ENCODE results near the gene BAHCC1. TPM values are rescaled to one million over a fixed set of nuclear protein-coding genes. Genes with fewer than 3 reads are reported as not detected.
"Not testable (repeated sequence)": the region's sequence is repeated elsewhere in the genome, so short reads cannot be mapped to it uniquely, and the experiment has no call there.

The BAHCC1 gene
- total RNA-seq, 5 donors from 2014 or later (not counting 1 experiment from before 2014, with no cell fraction given), result 0.23 to 0.82 (median 0.33) TPM

DNA sequence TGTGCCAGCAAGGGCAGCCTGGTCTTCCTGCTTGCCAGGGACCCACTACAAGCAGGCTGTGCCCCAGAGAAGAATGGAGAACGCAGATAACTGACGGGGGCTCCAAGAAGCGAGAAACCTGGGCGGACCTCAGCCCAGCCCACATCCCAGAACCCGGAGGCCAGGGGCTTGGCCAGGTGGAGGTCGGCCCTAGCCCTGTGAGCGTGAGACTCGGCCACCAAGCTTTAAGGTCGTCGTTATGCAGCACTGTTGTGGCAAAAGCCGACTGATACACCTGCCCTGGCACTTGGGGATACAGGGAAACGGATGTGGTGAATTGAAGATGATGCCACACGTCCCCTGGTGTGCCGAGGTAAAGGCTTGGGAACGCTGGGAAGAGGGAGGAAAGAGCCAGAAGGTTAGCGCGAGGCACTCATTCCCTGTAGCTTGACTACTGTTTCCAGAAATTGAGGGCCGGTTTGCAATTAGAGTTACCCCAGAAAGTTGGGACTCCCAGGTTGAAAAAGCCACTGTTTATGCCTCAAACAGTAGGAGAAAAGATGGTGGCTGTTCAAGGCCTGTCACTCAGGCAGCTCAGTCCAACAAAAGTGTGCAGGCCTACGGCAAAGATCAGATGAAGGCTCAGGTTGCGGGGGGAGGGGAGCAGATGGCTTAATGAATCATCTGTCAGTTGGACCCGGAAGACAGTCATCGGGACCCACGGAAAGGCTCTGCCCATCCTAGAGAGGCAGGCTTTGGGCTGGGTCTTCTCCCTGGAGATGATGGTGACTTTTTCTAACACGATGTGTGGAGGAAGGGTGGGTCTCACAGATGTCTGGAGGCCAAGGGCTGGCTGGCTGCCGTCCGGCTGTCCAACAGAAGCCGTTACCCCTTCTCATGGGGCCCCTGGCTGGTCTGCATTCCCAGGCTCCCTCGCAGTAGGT lies 45.6 kb upstream of the BAHCC1 start:
- DNase-seq, result no peak
- Histone ChIP-seq H3K27ac (ENCODE audit: low read length) (no peak overlapping the region), H3K27me3 (replicated peaks in 1 of 2; ENCODE audit: control insufficient read depth in 2 of 2, extremely low read depth in 1 of 2, insufficient read depth in 2 of 2, low read length in 1 of 2) (peaks cover 0 to 46% of the 10 kb centered on the region in 2 experiments), H3K36me3 (ENCODE audit: control insufficient read depth in 2 of 2, extremely low read depth in 1 of 2, insufficient read depth in 1 of 2, low read length in 1 of 2) (no peaks in the 10 kb centered on the region), H3K4me1 (ENCODE audit: control insufficient read depth in 1 of 2, extremely low read depth in 1 of 2, insufficient read depth in 2 of 2, low read length in 2 of 2) (peaks cover 3 to 16% of the 10 kb centered on the region in 2 experiments), H3K4me3 (ENCODE audit: control insufficient read depth in 1 of 2, extremely low read depth in 1 of 2, low read length in 1 of 2) (no peak overlapping the region), H3K9me3 (no peaks in the 10 kb centered on the region)
- 85% methylated on average over 26 of the region's 28 CpGs for WGBS (ENCODE audit: insufficient coverage)
- H3K36me3 Mint-ChIP-seq, result no peaks in the 10 kb centered on the region
- H3K4me1 Mint-ChIP-seq, result peaks cover 2 to 4% (median 4%) of the 10 kb centered on the region in 3 donors
- H3K27me3 Mint-ChIP-seq, result peaks cover 8 to 11% of the 10 kb centered on the region in 2 donors
- H3K27ac Mint-ChIP-seq, result no peak overlapping the region
- POLR2A ChIA-PET, result no interaction called here
- CTCF ChIA-PET, result interaction anchor here in 1 of 2 donors (0.6 kb wide), 1 partner anchor 54 kb away, joined by 4 read pairs; the partner anchor contains the start of gene SLC38A10
- H3K4me3 Mint-ChIP-seq, result no peak overlapping the region
- no peaks in the 10 kb centered on the region for H3K9me3 Mint-ChIP-seq
- ATAC-seq (replicated peaks in 1 of 4), result no peak

DNA sequence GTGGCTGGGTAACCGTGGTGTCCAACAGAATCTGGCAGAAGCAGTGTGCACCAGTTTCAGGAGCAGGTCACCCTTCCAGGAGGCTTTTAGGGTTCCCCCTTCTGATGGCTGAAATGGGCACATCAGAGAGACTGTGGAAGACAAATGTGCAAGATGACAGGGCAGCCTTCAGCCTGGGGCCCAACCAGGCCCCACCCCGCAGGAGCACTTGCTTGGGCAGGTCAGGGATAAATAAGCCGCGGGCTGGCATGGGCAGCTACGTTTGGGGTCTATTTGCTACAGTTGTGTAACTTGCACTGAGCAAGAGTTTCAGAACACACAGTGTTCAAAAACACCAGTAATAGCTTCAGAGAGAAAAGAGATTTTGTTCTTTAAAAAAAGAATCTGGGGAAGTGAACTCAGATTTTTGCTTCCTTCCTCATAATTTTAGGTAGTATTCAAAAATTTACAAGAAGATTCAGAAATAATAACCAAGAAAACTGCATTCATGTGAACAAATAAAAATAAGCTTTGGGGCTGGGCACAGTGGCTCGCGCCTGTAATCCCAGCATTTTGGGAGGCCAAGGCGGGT lies 44.9 kb upstream of the BAHCC1 start:
- Mint-ChIP-seq H3K4me3 (no peak overlapping the region), H3K36me3 (no peaks in the 10 kb centered on the region), H3K4me1 (no peaks in the 10 kb centered on the region), H3K27me3 (peaks cover 10 to 11% of the 10 kb centered on the region in 2 donors), H3K9me3 (no peaks in the 10 kb centered on the region), H3K27ac (no peak overlapping the region)
- WGBS (ENCODE audit: insufficient coverage), result 86% methylated on average over 8 of the region's 8 CpGs
- ChIA-PET POLR2A (no interaction called here), CTCF (interaction anchor here in 1 of 2 donors (0.6 kb wide), 1 partner anchor 55 kb away, joined by 4 read pairs; the partner anchor contains the start of gene SLC38A10)
- Histone ChIP-seq H3K27ac (ENCODE audit: low read length) (no peak overlapping the region), H3K4me3 (ENCODE audit: control insufficient read depth in 1 of 2, extremely low read depth in 1 of 2, low read length in 1 of 2) (no peak overlapping the region), H3K9me3 (no peaks in the 10 kb centered on the region), H3K4me1 (ENCODE audit: control insufficient read depth in 1 of 2, extremely low read depth in 1 of 2, insufficient read depth in 2 of 2, low read length in 2 of 2) (peaks cover 0 to 8% of the 10 kb centered on the region in 2 experiments), H3K27me3 (replicated peaks in 1 of 2; ENCODE audit: control insufficient read depth in 2 of 2, extremely low read depth in 1 of 2, insufficient read depth in 2 of 2, low read length in 1 of 2) (peaks cover 0 to 43% of the 10 kb centered on the region in 2 experiments), H3K36me3 (ENCODE audit: control insufficient read depth in 2 of 2, extremely low read depth in 1 of 2, insufficient read depth in 1 of 2, low read length in 1 of 2) (no peaks in the 10 kb centered on the region)
- ATAC-seq (replicated peaks in 1 of 4), result no peak
- DNase-seq, result no peak

DNA sequence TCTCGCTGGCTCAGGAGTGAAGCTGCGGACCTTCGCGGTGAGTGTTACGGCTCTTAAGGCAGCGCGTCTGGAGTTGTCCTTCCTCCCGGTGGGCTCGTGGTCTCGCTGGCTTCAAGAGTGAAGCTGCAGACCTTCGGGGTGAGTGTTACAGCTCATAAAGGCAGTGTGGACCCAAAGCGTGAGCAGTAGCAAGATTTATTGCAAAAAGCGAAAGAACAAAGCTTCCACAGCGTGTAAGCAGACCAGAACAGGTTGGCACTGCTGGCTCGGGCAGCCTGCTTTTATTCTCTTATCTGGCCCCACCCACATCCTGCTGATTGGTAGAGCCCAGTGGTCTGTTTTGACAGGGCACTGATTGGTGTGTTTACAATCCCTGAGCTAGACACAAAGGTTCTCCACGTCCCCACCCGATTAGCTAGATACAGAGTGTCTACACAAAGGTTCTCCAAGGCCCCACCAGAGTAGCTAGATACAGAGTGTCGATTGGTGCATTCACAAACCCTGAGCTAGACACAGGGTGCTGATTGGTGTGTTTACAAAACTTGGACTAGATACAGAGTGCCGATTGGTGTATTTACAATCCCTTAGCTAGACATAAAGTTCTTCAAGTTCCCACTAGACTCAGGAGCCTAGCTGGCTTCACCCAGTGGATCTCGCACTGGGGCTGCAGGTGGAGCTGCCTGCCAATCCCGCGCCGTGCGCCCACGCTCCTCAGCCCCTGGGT lies 43.8 kb upstream of the BAHCC1 start:
- H3K9me3 ChIP-seq, result not testable (repeated sequence)

DNA sequence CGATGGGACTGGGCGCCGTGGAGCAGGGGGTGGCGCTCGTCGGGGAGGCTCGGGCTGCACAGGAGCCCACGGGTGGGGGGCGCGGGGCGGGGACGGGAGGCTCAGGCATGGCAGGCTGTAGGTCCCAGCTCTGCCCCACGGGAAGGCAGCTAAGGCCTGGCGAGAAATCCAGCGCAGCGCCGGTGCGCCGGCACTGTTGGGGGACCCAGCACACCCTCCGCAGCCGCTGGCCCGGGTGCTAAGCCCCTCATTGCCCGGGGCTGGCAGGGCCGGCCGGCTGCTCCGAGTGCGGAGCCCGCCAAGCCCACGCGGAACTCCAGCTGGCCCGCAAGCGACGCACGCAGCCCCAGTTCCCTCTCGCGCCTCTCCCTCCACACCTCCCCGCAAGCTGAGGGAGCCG lies 43.2 kb upstream of the BAHCC1 start:
- peaks cover 0 to 39% of the 10 kb centered on the region in 2 experiments for H3K27me3 ChIP-seq (replicated peaks in 1 of 2; ENCODE audit: control insufficient read depth in 2 of 2, extremely low read depth in 1 of 2, insufficient read depth in 2 of 2, low read length in 1 of 2)
- H3K27ac Mint-ChIP-seq; H3K4me3 ChIP-seq (ENCODE audit: control insufficient read depth in 1 of 2, extremely low read depth in 1 of 2, low read length in 1 of 2); H3K4me3 Mint-ChIP-seq; H3K36me3 Mint-ChIP-seq; ATAC-seq (replicated peaks in 1 of 4); H3K36me3 ChIP-seq (ENCODE audit: control insufficient read depth in 2 of 2, extremely low read depth in 1 of 2, insufficient read depth in 1 of 2, low read length in 1 of 2); DNase-seq; H3K4me1 Mint-ChIP-seq; H3K4me1 ChIP-seq (ENCODE audit: control insufficient read depth in 1 of 2, extremely low read depth in 1 of 2, insufficient read depth in 2 of 2, low read length in 2 of 2); CTCF ChIA-PET; POLR2A ChIA-PET; H3K9me3 Mint-ChIP-seq; H3K27ac ChIP-seq (ENCODE audit: low read length); H3K9me3 ChIP-seq: not testable (repeated sequence)
- peaks cover 11 to 14% of the 10 kb centered on the region in 2 donors for H3K27me3 Mint-ChIP-seq
- WGBS (ENCODE audit: insufficient coverage), result 95% methylated on average over 25 of the region's 38 CpGs

More for the DNA sequence above, 43.8 kb upstream of the BAHCC1 start:
- H3K4me1 ChIP-seq (ENCODE audit: control insufficient read depth in 1 of 2, extremely low read depth in 1 of 2, insufficient read depth in 2 of 2, low read length in 2 of 2); H3K9me3 Mint-ChIP-seq; H3K36me3 ChIP-seq (ENCODE audit: control insufficient read depth in 2 of 2, extremely low read depth in 1 of 2, insufficient read depth in 1 of 2, low read length in 1 of 2); H3K4me3 Mint-ChIP-seq; ATAC-seq (replicated peaks in 1 of 4); CTCF ChIA-PET; H3K27ac ChIP-seq (ENCODE audit: low read length); DNase-seq; H3K27ac Mint-ChIP-seq; POLR2A ChIA-PET; H3K4me1 Mint-ChIP-seq; H3K36me3 Mint-ChIP-seq; H3K4me3 ChIP-seq (ENCODE audit: control insufficient read depth in 1 of 2, extremely low read depth in 1 of 2, low read length in 1 of 2): not testable (repeated sequence)
- peaks cover 0 to 43% of the 10 kb centered on the region in 2 experiments for H3K27me3 ChIP-seq (replicated peaks in 1 of 2; ENCODE audit: control insufficient read depth in 2 of 2, extremely low read depth in 1 of 2, insufficient read depth in 2 of 2, low read length in 1 of 2)
- 92% methylated on average over 17 of the region's 25 CpGs for WGBS (ENCODE audit: insufficient coverage)
- H3K27me3 Mint-ChIP-seq, result peaks cover 11 to 14% of the 10 kb centered on the region in 2 donors

DNA sequence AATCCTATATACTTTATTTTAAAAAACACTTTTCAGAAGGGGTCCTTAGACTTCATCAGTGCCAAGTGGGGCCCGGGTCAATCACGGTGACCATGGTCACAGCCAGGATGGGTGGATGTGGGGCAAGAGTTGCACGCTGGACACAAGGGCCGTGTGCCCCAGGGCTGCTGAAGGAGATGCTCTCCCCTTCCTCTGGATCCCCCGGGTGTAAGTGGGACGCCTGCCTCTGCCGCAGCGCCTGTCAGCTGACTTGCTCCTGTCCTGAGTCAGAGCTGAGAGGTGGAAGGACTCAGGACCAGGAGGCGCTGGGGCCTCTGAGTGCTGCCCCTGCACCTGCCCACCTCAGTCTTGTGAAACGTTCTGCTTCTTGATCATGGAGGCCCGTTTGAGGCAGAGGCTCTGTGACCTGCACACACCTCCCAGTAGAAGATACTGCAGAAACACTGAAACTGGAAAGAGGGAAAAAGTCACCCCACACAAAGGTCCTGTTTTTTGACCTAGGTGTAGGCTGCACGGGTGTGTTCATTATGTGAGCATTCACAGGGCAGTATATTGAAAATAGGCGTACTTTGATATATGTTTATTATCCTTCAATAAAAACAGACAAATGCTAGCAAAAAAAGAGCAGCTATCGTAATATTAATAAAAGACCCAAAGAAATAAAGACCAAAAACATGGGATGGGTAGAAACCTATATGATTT lies 40.9 kb upstream of the BAHCC1 start:
- H3K27me3 Mint-ChIP-seq, result peaks cover 15 to 30% of the 10 kb centered on the region in 2 donors
- POLR2A ChIA-PET, result no interaction called here
- CTCF ChIA-PET, result interaction anchor here in 1 of 2 donors (0.6 kb wide), 1 partner anchor 232 kb away, joined by 4 read pairs; no protein-coding TSS in a partner anchor
- ATAC-seq (replicated peaks in 1 of 4) (no peak), DNase-seq (no peak)
- Histone ChIP-seq H3K36me3 (ENCODE audit: control insufficient read depth in 2 of 2, extremely low read depth in 1 of 2, insufficient read depth in 1 of 2, low read length in 1 of 2) (no peaks in the 10 kb centered on the region), H3K4me3 (ENCODE audit: control insufficient read depth in 1 of 2, extremely low read depth in 1 of 2, low read length in 1 of 2) (no peak overlapping the region), H3K27ac (ENCODE audit: low read length) (no peak overlapping the region), H3K27me3 (replicated peaks in 1 of 2; ENCODE audit: control insufficient read depth in 2 of 2, extremely low read depth in 1 of 2, insufficient read depth in 2 of 2, low read length in 1 of 2) (peaks cover 0 to 39% of the 10 kb centered on the region in 2 experiments), H3K4me1 (ENCODE audit: control insufficient read depth in 1 of 2, extremely low read depth in 1 of 2, insufficient read depth in 2 of 2, low read length in 2 of 2) (peaks cover 0 to 3% of the 10 kb centered on the region in 2 experiments), H3K9me3 (no peaks in the 10 kb centered on the region)
- H3K4me1 Mint-ChIP-seq, result peaks cover 0 to 2% (median 0%) of the 10 kb centered on the region in 3 donors
- H3K9me3 Mint-ChIP-seq, result no peaks in the 10 kb centered on the region
- no peak overlapping the region for H3K27ac Mint-ChIP-seq
- WGBS (ENCODE audit: insufficient coverage), result 69% methylated on average over 3 of the region's 14 CpGs
- no peaks in the 10 kb centered on the region for H3K36me3 Mint-ChIP-seq
- H3K4me3 Mint-ChIP-seq, result no peak overlapping the region

DNA sequence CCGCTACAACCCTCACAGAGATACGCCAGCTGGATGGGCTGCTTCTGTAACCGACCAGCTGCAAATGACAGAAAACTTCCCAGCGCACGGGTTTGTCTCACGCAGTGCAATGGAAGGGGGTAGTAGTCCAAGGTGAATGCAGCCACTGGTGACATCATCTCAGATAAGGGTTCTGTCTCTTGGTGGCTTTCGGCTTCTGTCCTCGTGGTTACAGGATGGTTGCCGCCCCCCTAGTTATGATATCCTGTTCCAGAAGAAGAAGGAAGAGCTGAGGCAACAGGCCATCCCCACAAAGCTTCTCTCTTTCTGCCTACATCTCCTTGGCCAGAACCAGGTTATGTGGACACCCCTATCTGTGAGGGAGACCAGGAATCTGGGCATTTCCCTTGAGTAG lies 40.3 kb upstream of the BAHCC1 start:
- Mint-ChIP-seq H3K9me3 (no peaks in the 10 kb centered on the region), H3K27me3 (peaks cover 12 to 29% of the 10 kb centered on the region in 2 donors), H3K4me3 (no peak overlapping the region), H3K4me1 (peaks cover 0 to 2% (median 0%) of the 10 kb centered on the region in 3 donors), H3K27ac (no peak overlapping the region), H3K36me3 (no peaks in the 10 kb centered on the region)
- WGBS (ENCODE audit: insufficient coverage), result 95% methylated on average over 5 of the region's 9 CpGs
- H3K9me3 ChIP-seq, result no peaks in the 10 kb centered on the region
- H3K4me3 ChIP-seq (ENCODE audit: control insufficient read depth in 1 of 2, extremely low read depth in 1 of 2, low read length in 1 of 2), result no peak overlapping the region
- H3K36me3 ChIP-seq (ENCODE audit: control insufficient read depth in 2 of 2, extremely low read depth in 1 of 2, insufficient read depth in 1 of 2, low read length in 1 of 2), result no peaks in the 10 kb centered on the region
- ChIA-PET CTCF (no interaction called here), POLR2A (no interaction called here)
- DNase-seq (no peak), ATAC-seq (replicated peaks in 1 of 4) (no peak)
- peaks cover 0 to 36% of the 10 kb centered on the region in 2 experiments for H3K27me3 ChIP-seq (replicated peaks in 1 of 2; ENCODE audit: control insufficient read depth in 2 of 2, extremely low read depth in 1 of 2, insufficient read depth in 2 of 2, low read length in 1 of 2)
- H3K27ac ChIP-seq (ENCODE audit: low read length), result no peak overlapping the region
- peaks cover 0 to 3% of the 10 kb centered on the region in 2 experiments for H3K4me1 ChIP-seq (ENCODE audit: control insufficient read depth in 1 of 2, extremely low read depth in 1 of 2, insufficient read depth in 2 of 2, low read length in 2 of 2)

Measured in T-cell (primary cell).